SK-N-MC (cell line): ENCODE results near the gene CABP2.

Experiments used
- EZH2 ChIP-seq: fragments of 200-600 bp; sonication (generic); IDR thresholded peaks from one replicate; pipeline ENCODE4 v1.6.1; 2017; ENCODE audit warnings: antibody characterized with exemption
- POLR2AphosphoS5 ChIP-seq: IDR thresholded peaks from 2 replicates; pipeline ENCODE4 v1.6.1; 2012; ENCODE audit warnings: mild to moderate bottlenecking, low read depth, low read length, borderline replicate concordance

GRCh38 chr11:67541198-67541597, 18.0 kb upstream of the CABP2 start:
- no peak for TF ChIP-seq EZH2
- no peak for TF ChIP-seq POLR2AphosphoS5
